Measurements from ENCODE around the gene RCAN2.

The RCAN2 gene

GRCh38 chr6:46246081-46246480 lies 245.2 kb downstream of the RCAN2 start:
- no peak for TF ChIP-seq CTCF (IDR thresholded peaks at IDR 0.05; ENCODE audit: low read depth, low read length, missing control alignments)
- H3K4me3 ChIP-seq (ENCODE audit: low read depth, low read length), result no peak overlapping the region
- no peak for DNase-seq (ENCODE audit: low read depth)

DNA sequence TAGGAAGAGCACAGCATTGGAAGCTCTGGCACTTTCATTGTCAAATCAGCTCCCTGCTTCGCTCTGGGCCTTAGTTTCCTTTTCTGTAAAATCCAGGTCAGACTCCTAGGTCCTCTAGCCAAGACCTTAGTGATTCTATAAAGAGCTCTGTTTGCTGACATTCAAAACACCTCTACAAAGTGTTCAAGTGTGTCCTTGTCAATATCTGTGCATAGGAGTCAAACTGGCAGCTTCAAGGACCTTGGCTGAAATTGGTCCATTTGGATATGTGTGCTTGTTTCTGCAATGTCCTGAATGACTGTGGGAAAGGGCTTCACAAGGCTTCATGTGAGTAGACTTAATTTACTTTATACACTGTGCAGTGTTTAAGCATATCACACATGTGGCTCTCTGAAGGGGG lies 246.6 kb downstream of the RCAN2 start:
- no peak for DNase-seq (ENCODE audit: low read depth)
- TF ChIP-seq CTCF (IDR thresholded peaks at IDR 0.05; ENCODE audit: low read depth, low read length, missing control alignments), result no peak
- H3K4me3 ChIP-seq (ENCODE audit: low read depth, low read length), result no peak overlapping the region

DNA sequence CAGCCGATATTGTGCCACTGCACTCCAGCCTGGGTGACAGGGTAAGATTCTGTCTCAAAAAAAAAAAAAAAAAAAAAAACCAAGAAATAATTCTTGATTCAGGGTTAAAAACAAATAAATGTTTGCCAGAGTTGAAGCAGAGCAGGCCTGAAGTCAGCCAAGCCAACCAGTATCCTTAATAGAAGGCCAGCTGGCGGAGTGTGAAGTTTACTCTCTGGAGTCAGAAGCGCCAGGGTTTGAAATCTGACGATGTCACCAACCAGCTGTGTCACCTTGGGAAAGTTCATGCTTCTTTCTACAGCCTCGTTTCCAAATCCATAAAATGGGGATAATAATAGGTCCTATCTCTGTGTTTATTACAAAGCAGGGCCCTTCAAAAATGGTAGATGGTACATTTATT lies 247.5 kb downstream of the RCAN2 start:
- H3K4me3 ChIP-seq (ENCODE audit: low read depth, low read length), result no peak overlapping the region
- no peak for DNase-seq (ENCODE audit: low read depth)
- TF ChIP-seq CTCF (IDR thresholded peaks at IDR 0.05; ENCODE audit: low read depth, low read length, missing control alignments), result no peak

- TF ChIP-seq CTCF (IDR thresholded peaks at IDR 0.05; ENCODE audit: low read depth, low read length, missing control alignments), result no peak
- H3K4me3 ChIP-seq (ENCODE audit: low read depth, low read length), result no peak overlapping the region
- no peak for DNase-seq (ENCODE audit: low read depth)
These were observed 248.3 kb downstream of the RCAN2 start for GRCh38 chr6:46242921-46243320.

DNA sequence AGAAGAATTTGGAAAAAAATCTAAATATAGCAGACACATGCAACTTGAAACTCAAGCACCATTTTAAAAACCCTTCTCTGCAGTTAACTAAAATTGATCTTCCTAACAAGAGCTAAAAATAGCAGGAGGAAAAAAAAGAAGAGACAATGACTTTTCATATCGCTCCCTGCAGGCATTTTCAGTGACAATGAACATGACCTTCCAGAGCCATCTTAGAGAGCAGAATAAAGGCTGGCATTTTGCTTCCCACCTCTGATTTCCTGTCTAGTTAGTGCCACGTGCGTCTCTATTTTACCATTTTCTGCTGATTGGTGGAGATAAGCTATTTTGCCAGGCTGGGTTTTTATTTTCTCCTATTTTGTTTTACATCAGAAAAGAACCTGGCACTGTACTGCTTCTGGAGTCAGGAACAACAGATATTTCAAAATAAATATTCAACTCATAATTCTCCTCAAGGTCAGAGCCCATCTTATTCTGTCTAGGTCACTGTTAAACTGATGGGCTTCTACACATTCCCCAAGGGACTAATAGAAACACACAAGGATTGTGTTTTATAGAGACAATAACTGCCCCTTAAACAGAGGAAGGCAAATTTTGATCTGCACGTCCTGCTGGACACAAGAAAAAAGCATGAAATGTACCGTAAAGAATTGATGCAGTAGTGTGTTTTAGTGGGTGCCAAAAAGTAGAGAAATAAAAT lies 250.2 kb downstream of the RCAN2 start:
- no peak for TF ChIP-seq CTCF (IDR thresholded peaks at IDR 0.05; ENCODE audit: low read depth, low read length, missing control alignments)
- H3K4me3 ChIP-seq (ENCODE audit: low read depth, low read length), result no peak overlapping the region

GRCh38 chr6:46236752-46237151 lies 254.5 kb downstream of the RCAN2 start:
- no peak overlapping the region for H3K4me3 ChIP-seq (ENCODE audit: low read depth, low read length)
- no peak for TF ChIP-seq CTCF (IDR thresholded peaks at IDR 0.05; ENCODE audit: low read depth, low read length, missing control alignments)
- DNase-seq (ENCODE audit: low read depth), result no peak

More for the DNA sequence above, 250.2 kb downstream of the RCAN2 start:
- DNase-seq (ENCODE audit: low read depth), result no peak

- TF ChIP-seq CTCF (IDR thresholded peaks at IDR 0.05; ENCODE audit: low read depth, low read length, missing control alignments), result no peak
- H3K4me3 ChIP-seq (ENCODE audit: low read depth, low read length), result no peak overlapping the region
- no peak for DNase-seq (ENCODE audit: low read depth)
These were observed 256.0 kb downstream of the RCAN2 start for GRCh38 chr6:46235242-46235641.
